ENCODE measurements around the gene C1orf185. TPM values are rescaled to one million over a fixed set of nuclear protein-coding genes. Genes with fewer than 3 reads are reported as not detected.

The C1orf185 gene
- polyA plus RNA-seq, 1 donor (not counting 4 experiments of a cell fraction or from before 2014, with no cell fraction given) = not detected

DNA sequence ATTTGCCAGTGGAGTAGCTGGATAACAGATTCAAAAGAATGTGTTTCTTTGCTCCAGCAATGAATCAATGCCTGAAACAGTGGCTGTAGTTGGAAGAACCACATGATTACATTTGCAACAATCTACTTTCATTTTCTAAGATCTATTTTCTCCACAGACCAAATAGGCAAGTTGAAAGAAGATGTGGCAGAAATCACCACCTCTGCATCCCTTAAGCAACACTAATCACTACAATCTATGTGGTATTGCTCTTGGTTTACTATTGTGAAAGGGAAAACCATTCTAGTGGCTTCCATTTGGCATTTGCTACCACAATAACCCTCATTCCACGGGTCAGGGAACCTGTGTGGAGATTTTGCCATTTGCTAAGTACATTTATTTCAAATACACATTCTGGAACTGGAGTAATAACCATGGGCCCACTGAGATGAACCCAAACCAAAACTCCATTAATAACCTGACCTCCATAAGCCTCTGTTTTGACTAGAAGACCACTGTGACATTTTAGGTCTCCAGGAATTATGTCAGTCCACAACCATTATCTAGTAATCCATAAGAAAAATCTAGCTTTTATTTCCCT is 66.3 kb downstream of the C1orf185 start:
- H3K27ac ChIP-seq (ENCODE audit: control insufficient read depth, insufficient read depth, low read length) = no peak overlapping the region
- dilution Hi-C loops (cut with MboI; ENCODE audit: extremely low pct_ligation_motif_present, low sequenced_read_pairs) = no loop called here
- H3K9me1 ChIP-seq (ENCODE audit: control insufficient read depth, extremely low read depth, insufficient read depth, low read length) = no peaks in the 10 kb centered on the region
- TF ChIP-seq EZH2 (IDR thresholded peaks at IDR 0.05; ENCODE audit: low read length) = no peak
- TF ChIP-seq, protein P1, sequence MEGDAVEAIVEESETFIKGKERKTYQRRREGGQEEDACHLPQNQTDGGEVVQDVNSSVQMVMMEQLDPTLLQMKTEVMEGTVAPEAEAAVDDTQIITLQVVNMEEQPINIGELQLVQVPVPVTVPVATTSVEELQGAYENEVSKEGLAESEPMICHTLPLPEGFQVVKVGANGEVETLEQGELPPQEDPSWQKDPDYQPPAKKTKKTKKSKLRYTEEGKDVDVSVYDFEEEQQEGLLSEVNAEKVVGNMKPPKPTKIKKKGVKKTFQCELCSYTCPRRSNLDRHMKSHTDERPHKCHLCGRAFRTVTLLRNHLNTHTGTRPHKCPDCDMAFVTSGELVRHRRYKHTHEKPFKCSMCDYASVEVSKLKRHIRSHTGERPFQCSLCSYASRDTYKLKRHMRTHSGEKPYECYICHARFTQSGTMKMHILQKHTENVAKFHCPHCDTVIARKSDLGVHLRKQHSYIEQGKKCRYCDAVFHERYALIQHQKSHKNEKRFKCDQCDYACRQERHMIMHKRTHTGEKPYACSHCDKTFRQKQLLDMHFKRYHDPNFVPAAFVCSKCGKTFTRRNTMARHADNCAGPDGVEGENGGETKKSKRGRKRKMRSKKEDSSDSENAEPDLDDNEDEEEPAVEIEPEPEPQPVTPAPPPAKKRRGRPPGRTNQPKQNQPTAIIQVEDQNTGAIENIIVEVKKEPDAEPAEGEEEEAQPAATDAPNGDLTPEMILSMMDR (optimal IDR thresholded peaks at IDR 0.05 in 1 of 3, IDR thresholded peaks at IDR 0.05 in 1 of 3, conservative IDR thresholded peaks at IDR 0.05 in 1 of 3; ENCODE audit: extremely low read depth in 1 of 3, insufficient read depth in 2 of 3, low read length in 3 of 3) = no peak
- H3K4me1 ChIP-seq (ENCODE audit: control insufficient read depth, extremely low read depth, insufficient read depth, low read length) = no peaks in the 10 kb centered on the region
- H3K4me2 ChIP-seq (ENCODE audit: control insufficient read depth, extremely low read depth, insufficient read depth, low read depth, low read length) = no peak overlapping the region
- H3K36me3 ChIP-seq (ENCODE audit: control insufficient read depth in 2 of 2, extremely low read depth in 1 of 2, insufficient read depth in 2 of 2, low read length in 2 of 2) = no peaks in the 10 kb centered on the region
- no peaks in the 10 kb centered on the region for H3K79me2 ChIP-seq (ENCODE audit: control insufficient read depth, insufficient read depth, low read length)
- no peaks in the 10 kb centered on the region for H3K27me3 ChIP-seq (ENCODE audit: control insufficient read depth, extremely low read depth, insufficient read depth, low read length)
- H3K4me3 ChIP-seq (ENCODE audit: control insufficient read depth in 2 of 3, extremely low read depth in 1 of 3, insufficient read depth in 2 of 3, low read depth in 1 of 3, low read length in 3 of 3) = no peak overlapping the region
- no peaks in the 10 kb centered on the region for H4K20me1 ChIP-seq (ENCODE audit: control insufficient read depth, extremely low read depth, insufficient read depth, low read length)
- FAIRE-seq = no peak
- no peak overlapping the region for H3K9ac ChIP-seq (ENCODE audit: control insufficient read depth, extremely low read depth, insufficient read depth, low read length)
- DNase-seq (ENCODE audit: low read depth, low spot score) = no peak
- H3K9me3 ChIP-seq (ENCODE audit: control insufficient read depth, low read depth, low read length) = no peaks in the 10 kb centered on the region
- H2AFZ ChIP-seq (ENCODE audit: control insufficient read depth, low read length) = no peak overlapping the region

DNA sequence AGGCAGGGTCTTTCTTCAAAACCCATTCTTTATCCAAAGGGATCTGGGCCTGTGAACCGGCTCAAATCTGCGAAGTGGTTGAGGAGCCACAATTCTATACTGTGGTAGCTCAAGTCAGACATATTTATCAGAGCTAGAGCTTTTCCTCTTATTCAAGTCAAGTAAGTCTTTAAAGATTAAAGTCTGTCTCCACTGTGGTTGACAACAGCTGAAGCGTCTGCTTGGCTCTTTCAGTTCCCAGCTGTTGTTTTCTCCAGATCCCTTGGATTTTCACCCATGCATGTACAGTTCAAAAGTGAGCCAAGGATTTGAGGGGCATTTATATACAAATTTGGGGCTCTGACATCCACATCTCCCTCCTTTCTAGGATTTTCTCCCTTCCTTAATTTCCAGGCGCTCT is 66.9 kb downstream of the C1orf185 start:
- H3K27ac ChIP-seq (ENCODE audit: control insufficient read depth, insufficient read depth, low read length) = no peak overlapping the region
- no peak for TF ChIP-seq EZH2 (IDR thresholded peaks at IDR 0.05; ENCODE audit: low read length)
- TF ChIP-seq, protein P1 (optimal IDR thresholded peaks at IDR 0.05 in 1 of 3, IDR thresholded peaks at IDR 0.05 in 1 of 3, conservative IDR thresholded peaks at IDR 0.05 in 1 of 3; ENCODE audit: extremely low read depth in 1 of 3, insufficient read depth in 2 of 3, low read length in 3 of 3) = no peak

More for the DNA sequence above, 66.9 kb downstream of the C1orf185 start:
- H2AFZ ChIP-seq (ENCODE audit: control insufficient read depth, low read length) = no peak overlapping the region
- dilution Hi-C loops (cut with MboI; ENCODE audit: extremely low pct_ligation_motif_present, low sequenced_read_pairs) = no loop called here
- no peaks in the 10 kb centered on the region for H3K36me3 ChIP-seq (ENCODE audit: control insufficient read depth in 2 of 2, extremely low read depth in 1 of 2, insufficient read depth in 2 of 2, low read length in 2 of 2)
- FAIRE-seq = no peak
- H4K20me1 ChIP-seq (ENCODE audit: control insufficient read depth, extremely low read depth, insufficient read depth, low read length) = no peaks in the 10 kb centered on the region
- no peak overlapping the region for H3K9ac ChIP-seq (ENCODE audit: control insufficient read depth, extremely low read depth, insufficient read depth, low read length)
- no peak overlapping the region for H3K4me3 ChIP-seq (ENCODE audit: control insufficient read depth in 2 of 3, extremely low read depth in 1 of 3, insufficient read depth in 2 of 3, low read depth in 1 of 3, low read length in 3 of 3)
- no peaks in the 10 kb centered on the region for H3K9me3 ChIP-seq (ENCODE audit: control insufficient read depth, low read depth, low read length)
- H3K9me1 ChIP-seq (ENCODE audit: control insufficient read depth, extremely low read depth, insufficient read depth, low read length) = no peaks in the 10 kb centered on the region
- H3K4me1 ChIP-seq (ENCODE audit: control insufficient read depth, extremely low read depth, insufficient read depth, low read length) = no peaks in the 10 kb centered on the region
- DNase-seq (ENCODE audit: low read depth, low spot score) = no peak
- H3K4me2 ChIP-seq (ENCODE audit: control insufficient read depth, extremely low read depth, insufficient read depth, low read depth, low read length) = no peak overlapping the region
- no peaks in the 10 kb centered on the region for H3K79me2 ChIP-seq (ENCODE audit: control insufficient read depth, insufficient read depth, low read length)
- no peaks in the 10 kb centered on the region for H3K27me3 ChIP-seq (ENCODE audit: control insufficient read depth, extremely low read depth, insufficient read depth, low read length)
